Prostate gland (tissue), 2 donors: ENCODE data around the gene KLF13.

Source experiments
- POLR2A ChIP-seq: fragments of 450-650 bp; IDR thresholded peaks from one replicate; pipeline ENCODE4 v1.6.1; 2016; ENCODE audit warnings: antibody characterized with exemption, mild to moderate bottlenecking
- POLR2AphosphoS5 ChIP-seq: sonication (generic); formaldehyde crosslinking; IDR thresholded peaks from one replicate; pipeline ENCODE4 v1.6.1; 2017; ENCODE audit warnings: antibody characterized with exemption
- TF ChIP-seq, protein P1 (sequence below), 4 experiments: fragments of 200-600 bp in 2 of 4; fragments of 450-650 bp in 2 of 4; sonication (generic) in 2 of 4; IDR thresholded peaks; 1 replicate in 3 of 4; 2 replicates in 1 of 4; pipeline ENCODE4 v1.5.1; 2016 to 2019; ENCODE audit warnings: antibody characterized with exemption in 4 of 4, mild to moderate bottlenecking in 2 of 4, moderate library complexity in 2 of 4

DNA sequence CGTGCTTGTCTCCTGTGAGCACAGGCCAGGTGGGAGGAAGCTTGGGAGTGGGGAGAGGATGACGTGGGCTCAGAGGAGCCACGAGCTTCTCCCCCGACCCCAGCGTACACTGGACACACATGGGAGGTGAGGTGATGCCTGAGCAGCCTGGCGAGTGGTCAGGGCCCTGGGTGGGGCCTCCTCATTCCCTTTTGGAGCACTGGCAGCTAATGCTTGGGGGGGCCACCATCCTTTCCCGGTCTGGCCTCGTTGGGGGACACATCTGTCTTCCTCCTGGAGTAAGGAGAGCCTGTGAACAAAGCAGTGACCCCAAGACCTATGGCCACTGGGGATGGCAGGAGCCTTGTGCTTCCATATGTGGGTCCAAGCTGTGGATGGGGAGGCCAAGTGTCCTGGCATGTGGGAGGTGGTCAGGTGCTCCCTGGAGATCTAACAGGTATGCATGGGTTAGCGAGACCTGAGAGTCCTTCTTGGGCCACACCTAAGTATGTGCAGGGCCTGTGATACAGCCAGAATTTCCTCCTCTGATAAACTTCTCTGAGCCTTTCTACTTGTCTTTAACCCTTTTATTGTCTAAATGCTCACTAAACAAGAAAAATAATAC is 9.5 kb downstream of the KLF13 start:
- TF ChIP-seq POLR2A (no peak), POLR2AphosphoS5 (no peak)
- TF ChIP-seq, protein P1, sequence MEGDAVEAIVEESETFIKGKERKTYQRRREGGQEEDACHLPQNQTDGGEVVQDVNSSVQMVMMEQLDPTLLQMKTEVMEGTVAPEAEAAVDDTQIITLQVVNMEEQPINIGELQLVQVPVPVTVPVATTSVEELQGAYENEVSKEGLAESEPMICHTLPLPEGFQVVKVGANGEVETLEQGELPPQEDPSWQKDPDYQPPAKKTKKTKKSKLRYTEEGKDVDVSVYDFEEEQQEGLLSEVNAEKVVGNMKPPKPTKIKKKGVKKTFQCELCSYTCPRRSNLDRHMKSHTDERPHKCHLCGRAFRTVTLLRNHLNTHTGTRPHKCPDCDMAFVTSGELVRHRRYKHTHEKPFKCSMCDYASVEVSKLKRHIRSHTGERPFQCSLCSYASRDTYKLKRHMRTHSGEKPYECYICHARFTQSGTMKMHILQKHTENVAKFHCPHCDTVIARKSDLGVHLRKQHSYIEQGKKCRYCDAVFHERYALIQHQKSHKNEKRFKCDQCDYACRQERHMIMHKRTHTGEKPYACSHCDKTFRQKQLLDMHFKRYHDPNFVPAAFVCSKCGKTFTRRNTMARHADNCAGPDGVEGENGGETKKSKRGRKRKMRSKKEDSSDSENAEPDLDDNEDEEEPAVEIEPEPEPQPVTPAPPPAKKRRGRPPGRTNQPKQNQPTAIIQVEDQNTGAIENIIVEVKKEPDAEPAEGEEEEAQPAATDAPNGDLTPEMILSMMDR (IDR thresholded peaks at IDR 0.05): no peak
